GM12874 (cell line): ENCODE data around the gene CKAP2L.
A peak's percentile ranks its signal among the peaks of the same experiment; 100 is the strongest.

Experiments used
- TF ChIP-seq, protein P1 (sequence below): IDR thresholded peaks from 2 replicates; pipeline ENCODE4 v1.5.1; 2011; ENCODE audit warnings: low read depth, mild to moderate bottlenecking, control low read depth, low read length, moderate library complexity; ENCODE audit not compliant: insufficient read depth

Gene CKAP2L

DNA sequence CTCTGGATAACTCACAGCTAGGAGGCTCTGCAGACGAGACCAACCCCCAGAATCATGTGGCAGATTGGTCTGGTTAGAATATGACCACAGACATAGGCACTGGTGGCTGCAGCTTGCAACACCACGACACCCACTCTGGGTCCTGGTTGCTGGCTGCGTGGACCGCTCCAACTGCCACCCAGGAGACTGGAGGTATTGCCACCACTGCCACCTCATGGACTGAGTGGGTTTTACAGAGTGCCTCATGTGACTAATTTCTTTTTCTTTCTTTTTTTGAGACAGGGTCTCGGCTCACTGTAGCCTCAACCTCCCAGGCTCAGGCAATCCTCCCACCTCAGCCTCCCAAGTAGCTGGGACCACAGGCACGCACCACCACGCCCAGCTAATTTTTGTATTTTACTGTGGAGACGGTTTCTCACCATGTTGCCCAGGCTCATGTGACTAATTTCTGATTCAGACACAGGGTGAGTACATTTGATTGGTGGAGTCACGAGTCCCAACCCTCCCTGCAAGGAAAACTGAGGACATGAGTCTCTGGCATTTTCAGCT is 73.5 kb downstream of the CKAP2L start:
- TF ChIP-seq, protein P1, sequence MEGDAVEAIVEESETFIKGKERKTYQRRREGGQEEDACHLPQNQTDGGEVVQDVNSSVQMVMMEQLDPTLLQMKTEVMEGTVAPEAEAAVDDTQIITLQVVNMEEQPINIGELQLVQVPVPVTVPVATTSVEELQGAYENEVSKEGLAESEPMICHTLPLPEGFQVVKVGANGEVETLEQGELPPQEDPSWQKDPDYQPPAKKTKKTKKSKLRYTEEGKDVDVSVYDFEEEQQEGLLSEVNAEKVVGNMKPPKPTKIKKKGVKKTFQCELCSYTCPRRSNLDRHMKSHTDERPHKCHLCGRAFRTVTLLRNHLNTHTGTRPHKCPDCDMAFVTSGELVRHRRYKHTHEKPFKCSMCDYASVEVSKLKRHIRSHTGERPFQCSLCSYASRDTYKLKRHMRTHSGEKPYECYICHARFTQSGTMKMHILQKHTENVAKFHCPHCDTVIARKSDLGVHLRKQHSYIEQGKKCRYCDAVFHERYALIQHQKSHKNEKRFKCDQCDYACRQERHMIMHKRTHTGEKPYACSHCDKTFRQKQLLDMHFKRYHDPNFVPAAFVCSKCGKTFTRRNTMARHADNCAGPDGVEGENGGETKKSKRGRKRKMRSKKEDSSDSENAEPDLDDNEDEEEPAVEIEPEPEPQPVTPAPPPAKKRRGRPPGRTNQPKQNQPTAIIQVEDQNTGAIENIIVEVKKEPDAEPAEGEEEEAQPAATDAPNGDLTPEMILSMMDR = peak; percentile 68

DNA sequence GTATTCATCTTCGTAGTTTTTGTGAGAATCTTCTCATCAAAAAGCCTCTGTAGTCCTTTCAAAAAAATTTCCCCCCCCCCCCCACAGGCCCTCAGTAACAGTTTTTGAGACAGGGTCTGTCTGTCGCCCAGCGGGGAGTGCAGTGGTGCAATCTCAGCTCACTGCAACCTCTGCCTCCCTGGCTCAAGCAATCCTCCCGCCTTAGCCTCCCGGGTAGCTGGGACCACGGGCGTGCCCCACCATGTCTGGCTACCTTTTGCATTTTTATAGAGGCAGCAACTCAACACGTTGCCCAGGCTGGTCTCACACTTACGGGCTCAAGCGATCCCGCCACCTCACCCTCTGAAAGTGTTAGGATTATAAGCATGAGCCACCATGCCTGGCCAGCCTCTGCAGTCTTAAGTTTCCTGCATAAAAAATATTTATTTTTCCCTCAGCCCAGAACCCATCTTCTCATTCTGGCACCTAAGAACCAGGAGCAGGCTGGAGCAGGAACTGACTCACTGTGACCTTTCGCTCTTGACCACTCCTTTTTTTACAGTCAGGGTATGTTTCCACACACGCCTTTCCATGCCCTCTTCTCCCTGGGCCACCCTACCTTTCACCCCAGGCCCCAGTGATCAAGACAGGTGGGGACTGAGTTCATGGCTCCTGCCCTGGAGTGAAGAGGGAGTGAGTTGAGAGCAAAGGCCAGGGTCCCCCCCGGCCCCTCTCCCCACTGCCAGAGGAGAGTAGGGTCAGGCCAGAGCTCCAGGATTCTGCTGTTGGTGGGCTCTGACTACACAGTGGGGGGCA is 76.1 kb downstream of the CKAP2L start:
- TF ChIP-seq, protein P1 = no peak

DNA sequence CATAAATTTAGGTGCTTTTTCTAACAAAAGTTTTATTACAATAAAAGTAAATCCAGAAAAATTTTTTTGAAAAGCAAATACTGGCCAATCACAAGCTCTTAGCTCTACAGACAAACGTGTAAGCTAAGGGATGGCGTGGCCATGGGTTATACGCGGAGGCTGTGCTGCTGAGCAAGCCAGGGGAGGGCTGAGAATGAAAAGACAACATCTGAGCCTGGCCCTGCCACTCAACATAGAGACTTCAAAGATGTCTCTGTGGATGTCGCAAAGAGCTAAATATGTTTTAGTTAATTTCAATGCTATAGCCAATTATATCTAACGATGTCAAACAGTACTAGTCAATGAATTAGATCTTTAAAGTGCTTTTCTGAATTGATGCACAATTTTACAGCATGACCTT is 76.9 kb downstream of the CKAP2L start:
- TF ChIP-seq, protein P1 = no peak
